Ramos (cell line): ENCODE data around the gene CPLANE1.
"Not testable (repeated sequence)": the region's sequence is repeated elsewhere in the genome, so short reads cannot be mapped to it uniquely, and the experiment has no call there.

Experiments used
- in situ Hi-C: fragments of 300-500 bp; cut with MboI; formaldehyde crosslinking; loops from one replicate; pipeline ENCODE4 v1.14.3; 2022; ENCODE audit warnings: low sequenced_read_pairs; ENCODE audit not compliant: unreplicated experiment

CPLANE1 gene

DNA sequence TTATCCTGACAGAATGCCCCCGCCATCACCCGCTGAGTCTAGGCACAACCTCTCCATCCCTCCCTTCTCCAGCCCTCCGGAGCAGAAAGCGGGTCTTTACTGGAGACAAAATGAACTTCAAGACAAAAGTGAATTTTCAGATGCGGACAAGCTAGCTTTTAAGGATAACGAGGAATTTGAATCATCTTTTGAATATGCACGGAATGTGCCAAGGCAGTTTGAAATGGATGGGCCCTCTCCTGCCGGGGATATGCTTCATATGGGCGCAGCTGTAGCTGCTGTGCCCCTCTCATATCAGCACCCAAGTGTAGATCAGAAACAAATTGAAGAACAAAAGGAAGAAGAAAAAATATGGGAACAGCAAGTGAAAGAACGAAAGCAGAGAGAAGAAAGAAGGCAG lies 37.5 kb downstream of the CPLANE1 start:
- in situ Hi-C loops = no loop called here

DNA sequence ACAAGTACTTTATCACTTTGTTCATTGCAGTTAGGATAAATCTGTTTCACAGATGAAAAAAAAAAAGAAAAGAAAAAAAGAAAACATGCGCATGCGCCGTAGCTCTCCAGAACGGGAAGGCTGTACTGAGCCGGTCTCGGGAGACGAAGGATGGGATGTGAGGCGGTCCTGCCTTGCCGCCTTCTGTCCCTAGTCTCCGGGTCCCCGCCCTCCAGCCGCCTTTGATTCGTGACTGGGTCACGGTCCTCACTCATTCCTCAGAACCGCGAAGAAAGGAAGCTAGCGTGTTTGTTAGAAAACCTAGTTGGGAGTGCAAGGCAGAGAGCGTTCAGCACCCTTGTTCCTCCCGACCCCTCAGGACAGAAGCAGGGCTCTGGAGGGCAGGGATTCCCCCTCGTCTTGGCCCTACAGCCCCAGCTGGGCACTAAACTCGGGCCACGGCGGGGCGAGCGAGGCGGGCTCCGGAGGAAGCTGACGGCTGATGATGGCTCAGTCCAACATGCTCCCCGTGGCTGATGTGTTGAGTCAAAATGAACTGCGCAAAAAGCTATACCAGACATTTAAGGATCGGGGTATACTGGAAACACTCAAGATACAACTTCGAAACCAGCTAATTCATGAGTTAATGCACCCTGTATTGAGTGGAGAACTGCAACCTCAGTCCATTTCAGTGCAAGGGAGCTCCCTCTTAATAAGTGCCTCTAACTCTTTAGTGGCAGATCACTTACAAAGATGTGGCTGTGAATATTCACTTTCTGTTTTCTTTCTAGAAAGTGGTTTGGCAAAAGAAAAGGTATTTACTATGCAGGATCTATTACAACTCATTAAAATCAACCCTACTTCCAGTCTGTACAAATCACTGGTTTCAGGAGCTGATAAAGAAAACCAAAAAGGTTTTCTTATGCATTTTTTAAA lies 40.0 kb downstream of the CPLANE1 start:
- in situ Hi-C loops = no loop called here

- in situ Hi-C loops = no loop called here
Observed at GRCh38 chr5:37207802-37208201, 41.4 kb downstream of the CPLANE1 start.

DNA sequence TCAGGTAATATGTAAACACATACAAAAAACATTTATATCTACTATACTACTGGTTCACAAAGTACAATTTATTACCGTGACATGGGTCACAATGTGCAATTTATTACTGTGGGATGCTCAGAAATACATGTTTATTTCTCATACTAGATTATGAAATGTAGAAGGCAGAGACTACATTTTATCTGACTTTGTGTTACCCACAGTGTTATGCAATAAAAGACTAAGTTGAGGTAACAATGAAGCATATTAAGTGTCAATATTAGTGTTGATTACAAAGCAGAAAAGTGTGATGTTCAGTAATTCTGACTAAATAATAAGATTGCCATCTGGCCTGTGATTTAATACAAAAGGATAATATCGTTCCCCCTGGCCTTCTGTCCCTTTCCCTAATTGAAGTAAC lies 42.4 kb downstream of the CPLANE1 start:
- in situ Hi-C loops = no loop called here

- in situ Hi-C loops = no loop called here
Observed at GRCh38 chr5:37198842-37199241, 50.3 kb downstream of the CPLANE1 start.

DNA sequence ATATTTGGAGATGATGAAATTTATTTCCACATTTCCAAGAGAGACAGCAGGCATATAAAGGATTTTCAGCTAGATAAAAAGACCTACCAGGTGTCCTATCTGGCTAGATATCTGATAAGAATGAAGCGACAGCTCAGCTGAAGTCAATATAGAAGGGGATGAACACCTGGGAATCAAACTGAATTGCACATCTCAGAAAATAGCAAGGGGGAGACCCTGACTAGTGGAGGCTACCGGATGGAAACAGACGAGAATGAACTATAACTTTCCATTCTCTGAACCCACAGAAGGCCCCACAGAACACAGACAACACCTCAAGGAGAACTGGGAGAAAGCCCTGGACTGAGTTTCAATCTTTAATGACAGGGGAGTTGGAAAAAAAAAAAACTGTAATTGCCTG lies 51.1 kb downstream of the CPLANE1 start:
- in situ Hi-C loops = no loop called here

GRCh38 chr5:37197340-37198050 lies 51.7 kb downstream of the CPLANE1 start:
- in situ Hi-C loops = no loop called here

DNA sequence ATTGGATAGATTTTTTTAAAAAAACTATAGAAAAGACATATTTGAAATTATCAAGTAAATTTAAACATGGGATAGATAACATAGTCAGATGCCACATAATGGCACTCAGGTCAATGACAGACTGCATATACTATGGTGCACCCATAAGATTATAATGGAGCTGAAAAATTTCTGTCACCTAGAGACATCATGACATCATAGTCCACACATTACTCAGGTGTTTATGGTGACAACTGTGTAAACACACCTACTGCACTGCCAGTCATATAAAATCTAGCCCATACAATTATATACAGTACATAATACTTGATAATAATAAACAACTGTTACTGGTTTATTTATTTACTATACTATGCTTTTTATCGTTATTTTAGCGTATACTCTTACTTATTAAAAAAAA lies 58.6 kb downstream of the CPLANE1 start:
- in situ Hi-C loops = no loop called here

GRCh38 chr5:37189355-37189754 lies 59.8 kb downstream of the CPLANE1 start:
- in situ Hi-C loops = no loop called here

GRCh38 chr5:37187465-37187977 lies 61.7 kb downstream of the CPLANE1 start:
- in situ Hi-C loops = no loop called here

- in situ Hi-C loops = no loop called here
Observed at GRCh38 chr5:37184748-37185364, 64.3 kb downstream of the CPLANE1 start.

DNA sequence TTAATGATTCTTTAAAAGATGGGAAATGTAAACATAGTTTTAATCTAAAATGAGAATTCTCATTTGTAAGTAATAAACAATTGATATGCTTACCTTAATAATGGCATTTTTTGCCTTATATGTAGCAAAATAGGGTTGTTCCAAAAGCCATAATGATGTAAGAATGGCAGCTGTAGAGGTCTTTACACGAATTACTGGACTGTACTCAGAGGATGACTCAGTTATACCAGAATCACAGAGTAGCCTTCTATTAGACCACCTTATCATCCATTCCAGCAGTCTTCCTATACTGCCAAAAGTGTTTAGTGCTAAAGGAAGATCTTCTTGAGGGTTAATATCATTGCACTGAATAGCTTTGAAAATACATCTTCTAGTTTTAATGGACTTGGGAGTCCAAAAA lies 66.5 kb downstream of the CPLANE1 start:
- in situ Hi-C loops = no loop called here

DNA sequence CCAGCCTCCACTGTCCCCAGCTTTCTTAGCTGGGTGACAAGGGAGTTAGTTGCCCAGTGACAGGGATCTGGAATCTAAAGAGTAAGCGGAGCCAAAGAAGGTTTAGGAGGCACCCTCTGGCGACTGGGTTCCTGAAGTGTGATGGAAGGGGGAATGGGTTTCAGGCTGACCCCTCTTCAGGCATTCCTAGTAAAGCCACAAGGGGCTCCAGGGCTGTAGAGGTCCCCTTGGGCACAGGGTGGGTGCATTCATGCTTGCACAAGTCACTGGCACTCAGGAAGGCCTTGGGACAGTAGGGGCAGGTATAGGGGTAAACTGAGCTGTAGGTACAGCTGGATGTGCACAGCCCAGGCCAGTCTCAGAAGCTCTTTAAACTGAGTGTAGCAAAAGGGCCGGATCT lies 74.2 kb downstream of the CPLANE1 start:
- in situ Hi-C loops = no loop called here

DNA sequence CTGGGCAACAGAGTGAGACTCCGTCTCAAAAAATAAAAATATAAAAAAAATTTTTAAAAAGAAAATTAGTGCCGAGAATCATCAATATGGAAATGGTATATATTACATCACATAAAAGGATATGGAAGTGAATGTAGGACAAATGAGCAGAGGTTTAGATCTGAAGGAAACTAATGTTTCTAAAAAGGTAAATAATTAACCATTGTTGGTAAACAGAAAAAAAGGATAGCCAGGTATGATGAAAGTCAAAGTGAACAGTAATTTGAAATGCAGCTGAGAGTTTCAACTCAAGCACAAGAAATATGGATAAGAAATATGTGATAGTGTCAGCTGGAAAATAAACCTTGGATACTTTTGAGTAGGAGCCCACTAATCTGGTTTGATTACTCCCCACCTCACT lies 76.2 kb downstream of the CPLANE1 start:
- in situ Hi-C loops = no loop called here

- in situ Hi-C loops = no loop called here
Observed at GRCh38 chr5:37170856-37171255, 78.3 kb downstream of the CPLANE1 start.

GRCh38 chr5:37166197-37166596 lies 83.0 kb downstream of the CPLANE1 start:
- in situ Hi-C loops = no loop called here

- in situ Hi-C loops = no loop called here
Observed at GRCh38 chr5:37165761-37166160, 83.4 kb downstream of the CPLANE1 start.

GRCh38 chr5:37153661-37154060 lies 95.5 kb downstream of the CPLANE1 start:
- in situ Hi-C loops = no loop called here

DNA sequence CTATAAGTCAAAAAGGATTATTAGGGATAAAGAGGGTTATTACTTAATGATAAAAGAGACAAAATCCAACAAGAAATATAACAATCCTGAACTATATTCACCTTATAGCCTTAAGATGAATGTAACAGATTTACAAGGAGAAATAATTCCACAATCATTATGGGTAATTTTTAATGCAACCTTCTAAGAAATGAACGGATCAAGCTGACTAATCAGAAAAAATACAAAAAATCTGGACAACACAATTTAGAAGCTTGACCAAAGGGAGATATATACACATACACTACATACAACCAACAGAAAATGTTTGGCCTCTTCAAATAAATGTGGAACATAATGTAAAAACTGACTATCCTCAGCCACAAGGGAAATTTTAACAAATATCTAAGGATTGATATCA lies 102.3 kb downstream of the CPLANE1 start:
- in situ Hi-C loops = no loop called here

- in situ Hi-C loops = no loop called here
Observed at GRCh38 chr5:37136694-37137093, 112.5 kb downstream of the CPLANE1 start.

- in situ Hi-C loops = not testable (repeated sequence)
Observed at GRCh38 chr5:37135312-37135711, 113.9 kb downstream of the CPLANE1 start.
